Measurements from ENCODE around the gene TANGO6.
"Not testable (repeated sequence)": the region's sequence is repeated elsewhere in the genome, so short reads cannot be mapped to it uniquely, and the experiment has no call there.

TANGO6 gene

GRCh38 chr16:69017036-69017783 is 173.9 kb downstream of the TANGO6 start:
- DNase-seq, result no peak

DNA sequence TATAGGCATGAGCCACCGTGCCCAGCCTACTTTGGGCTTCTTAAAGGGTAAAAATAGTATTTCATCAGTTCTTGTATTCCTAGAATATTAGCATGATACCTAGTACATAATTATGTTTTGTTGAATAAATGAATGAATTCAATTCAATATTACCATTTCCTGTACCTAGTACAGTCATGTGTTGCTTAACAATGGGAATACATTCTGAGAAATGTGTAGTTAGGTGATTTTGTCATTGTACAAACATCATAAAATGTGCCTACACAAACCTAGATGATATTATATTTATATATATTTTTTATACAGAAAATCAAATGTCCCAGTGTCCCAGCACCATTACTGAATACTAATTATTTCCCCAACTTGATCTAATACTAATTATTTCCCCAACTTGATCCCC is 176.5 kb downstream of the TANGO6 start:
- no peak for DNase-seq

- DNase-seq, result no peak
Observed at GRCh38 chr16:69029121-69029520, 185.8 kb downstream of the TANGO6 start.

- no peak for DNase-seq
Observed at GRCh38 chr16:69031877-69032301, 188.6 kb downstream of the TANGO6 start.

DNA sequence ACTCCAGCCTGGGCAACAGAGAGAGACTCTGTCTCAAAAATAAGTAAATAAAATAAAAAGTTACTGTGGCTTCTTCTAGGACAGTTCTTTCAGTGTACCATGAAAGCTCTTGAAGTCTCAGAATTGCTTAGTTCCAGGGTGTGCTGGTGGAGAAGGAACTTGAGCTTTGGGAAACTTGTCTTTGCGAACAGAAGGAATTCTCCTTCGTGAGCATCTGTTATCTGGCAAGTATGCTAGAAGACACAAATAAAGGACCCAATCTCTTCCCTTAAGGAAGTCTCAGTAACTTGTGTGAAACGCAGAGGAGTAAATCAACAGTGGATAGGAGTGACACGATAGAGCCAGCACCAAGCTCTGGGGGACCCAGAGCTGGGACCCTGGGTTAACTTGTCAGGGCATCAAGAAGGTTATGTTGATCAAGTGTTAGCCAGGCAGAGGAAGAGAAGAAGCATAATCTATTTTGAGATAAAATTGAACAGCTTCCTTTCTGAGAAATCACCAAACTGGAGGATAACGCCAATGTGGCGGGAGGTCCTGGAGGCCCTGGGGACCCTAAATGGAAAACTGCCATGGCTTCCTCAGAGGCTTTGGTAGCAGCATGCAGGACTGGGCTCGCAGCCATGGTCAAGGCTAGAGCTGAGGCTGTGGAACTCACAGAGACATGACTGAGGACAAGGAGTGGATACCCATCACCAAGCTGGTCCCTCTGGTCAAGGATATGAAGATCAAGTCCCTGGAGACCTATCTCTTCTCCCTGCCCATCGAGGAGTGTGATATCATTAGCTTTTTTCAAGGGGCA is 190.0 kb downstream of the TANGO6 start:
- no peak for DNase-seq

DNA sequence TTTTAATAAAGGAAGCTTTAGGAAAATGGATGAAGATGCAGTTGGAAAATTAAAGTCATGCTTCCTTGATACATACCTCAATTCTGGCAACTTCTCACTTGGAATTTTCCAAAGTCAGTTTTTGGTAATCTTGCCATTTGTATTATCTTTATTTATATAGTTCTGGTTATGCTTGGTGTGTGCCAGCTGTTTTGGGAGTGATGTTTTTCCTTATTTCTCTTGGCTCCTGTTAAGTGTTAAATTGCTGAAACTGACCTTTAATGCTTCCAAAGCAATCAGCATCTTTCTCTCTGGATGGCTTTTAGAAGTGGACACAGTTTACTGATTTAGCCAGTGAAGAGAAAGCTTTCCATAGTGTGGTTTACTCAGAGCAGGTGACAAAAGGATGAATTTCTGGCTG is 192.0 kb downstream of the TANGO6 start:
- no peak for DNase-seq

GRCh38 chr16:69036399-69037091 is 193.2 kb downstream of the TANGO6 start:
- no peak for DNase-seq

- DNase-seq, result no peak
Observed at GRCh38 chr16:69037373-69038160, 194.2 kb downstream of the TANGO6 start.

DNA sequence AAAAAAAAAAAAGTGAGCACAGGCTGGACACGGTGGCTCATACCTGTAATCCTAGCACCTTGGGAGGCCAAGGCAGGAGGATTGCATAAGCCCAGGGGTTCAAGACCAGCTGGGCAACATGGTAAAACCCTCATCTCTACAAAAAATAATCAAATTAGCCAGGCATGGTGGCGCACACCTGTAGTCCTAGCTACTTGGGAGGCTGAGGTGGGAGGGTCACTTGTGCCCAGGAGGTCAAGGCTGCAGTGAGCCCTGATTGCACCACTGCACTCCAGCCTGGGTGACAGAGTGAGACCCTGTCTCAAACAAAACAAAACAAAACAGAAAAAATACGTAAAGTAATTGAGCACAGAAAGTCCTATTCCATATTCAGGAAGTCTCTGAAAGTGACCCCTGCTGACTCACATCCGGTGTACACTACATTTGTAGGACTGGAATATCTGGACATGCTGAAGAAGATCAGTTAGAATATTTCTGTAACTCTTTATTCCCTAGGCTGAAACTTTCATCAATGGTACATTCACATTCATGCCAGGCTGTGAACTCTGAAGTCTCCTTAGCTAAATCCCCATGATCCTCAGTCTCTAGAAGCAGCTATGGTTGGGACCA is 196.1 kb downstream of the TANGO6 start:
- no peak for DNase-seq

GRCh38 chr16:69040144-69040909 is 197.0 kb downstream of the TANGO6 start:
- DNase-seq, result no peak

- DNase-seq, result no peak
Observed at GRCh38 chr16:69048328-69049120, 205.2 kb downstream of the TANGO6 start.

- no peak for DNase-seq
Observed at GRCh38 chr16:69049146-69049545, 205.8 kb downstream of the TANGO6 start.

DNA sequence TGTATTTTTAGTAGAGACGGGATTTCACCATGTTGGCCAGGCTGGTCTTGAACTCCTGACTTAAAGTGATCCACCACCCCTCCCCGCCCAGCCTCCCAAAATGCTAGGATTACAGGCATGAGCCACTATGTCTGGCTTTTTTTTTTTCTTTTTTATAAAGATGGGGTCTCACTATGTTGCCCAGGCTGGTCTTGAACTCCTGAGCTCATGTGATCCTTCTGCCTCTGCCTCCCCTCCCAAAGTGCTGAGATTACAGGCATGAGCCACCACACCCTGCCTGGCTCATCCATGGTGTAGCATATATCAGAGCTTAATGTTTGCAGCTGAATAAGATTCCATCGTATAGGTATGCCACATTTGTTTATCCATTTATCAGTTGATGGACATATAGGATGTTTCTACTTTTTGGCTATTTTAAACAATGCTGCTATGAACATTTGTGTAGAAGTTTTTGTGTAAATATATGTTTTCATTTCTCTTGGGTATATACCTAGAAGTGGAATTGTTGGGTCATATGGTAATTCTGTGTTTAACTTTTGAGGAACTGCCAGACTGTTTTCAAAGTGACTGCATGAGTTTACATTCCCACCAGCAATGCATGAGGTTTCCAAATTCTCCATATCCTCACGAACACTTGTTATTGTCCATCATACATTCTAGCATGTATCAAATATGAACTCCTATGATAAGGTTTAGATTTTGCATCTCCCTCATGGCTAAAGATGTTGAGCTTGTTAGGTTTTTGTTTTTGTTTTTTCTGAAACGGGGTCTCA is 206.5 kb downstream of the TANGO6 start:
- no peak for DNase-seq

DNA sequence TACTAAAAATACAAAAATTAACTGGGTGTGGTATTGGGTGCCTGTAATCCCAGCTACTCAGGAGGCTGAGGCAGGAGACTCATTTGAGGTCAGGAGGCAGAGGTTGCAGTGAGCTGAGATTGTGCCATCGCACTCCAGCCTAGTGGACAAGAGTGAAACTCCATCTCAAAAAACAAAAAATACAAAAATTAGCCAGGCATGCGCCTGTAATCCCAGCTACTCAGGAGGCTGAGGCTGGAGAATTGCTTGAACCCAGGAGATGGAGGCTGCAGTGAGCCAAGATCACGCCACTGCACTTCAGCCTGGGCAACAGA is 208.1 kb downstream of the TANGO6 start:
- DNase-seq, result not testable (repeated sequence)

DNA sequence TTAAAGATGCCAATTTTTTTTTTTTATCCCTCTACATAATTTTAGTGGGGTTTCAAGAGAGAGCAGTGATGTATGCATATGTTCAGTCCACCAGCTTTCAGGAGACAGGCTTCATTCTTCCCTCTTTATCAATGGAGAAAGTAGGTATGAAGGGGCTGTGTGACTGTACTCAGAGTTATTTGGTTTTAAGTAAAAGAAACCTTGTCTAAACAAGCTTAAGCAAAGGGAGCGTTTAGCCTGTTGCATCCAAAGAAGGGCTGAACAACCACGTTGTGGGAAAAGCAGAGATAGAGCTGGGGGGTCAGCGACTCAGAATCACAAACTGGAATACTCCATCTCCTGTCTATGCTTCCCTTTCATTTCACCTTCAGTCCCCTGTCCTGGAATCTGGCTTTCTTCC is 211.7 kb downstream of the TANGO6 start:
- DNase-seq, result no peak

- DNase-seq, result no peak
Observed at GRCh38 chr16:69055980-69056379, 212.6 kb downstream of the TANGO6 start.

GRCh38 chr16:69056421-69056820 is 213.1 kb downstream of the TANGO6 start:
- DNase-seq, result no peak

GRCh38 chr16:69057400-69058378 is 214.4 kb downstream of the TANGO6 start:
- DNase-seq, result no peak

- not testable (repeated sequence) for DNase-seq
Observed at GRCh38 chr16:69063491-69063890, 220.2 kb downstream of the TANGO6 start.
